GM12878 (cell line): ENCODE data around the gene FAM221B. TPM values are rescaled to one million over a fixed set of nuclear protein-coding genes. Genes with fewer than 3 reads are reported as not detected.

Experiments used
- ATAC-seq: fragments of 200-7000 bp; cut with Tn5 transposase; 3 replicates; pipeline ENCODE4 v1.9.1; 2020; ENCODE audit warnings: mild to moderate bottlenecking, moderate library complexity
- BruUV-seq: library from RNA; stranded (reverse); fragments of 400-500 nt; replicated peaks from 2 replicates; lab custom pipeline; 2021; lab: Mats Ljungman, UMichigan
- CTCF ChIA-PET: fragments of 300-600 bp; sonication (Branson Sonifier 250); formaldehyde crosslinking; extraction: SDS; loops from one replicate; lab custom pipeline; 2021; ENCODE audit warnings: inconsistent platforms; lab: Yijun Ruan, JAX
- POLR2A ChIA-PET: fragments of 350-600 bp; formaldehyde crosslinking; extraction: SDS; loops from one replicate; lab custom pipeline; 2021; ENCODE audit warnings: inconsistent platforms; lab: Charles Lee
- RAD21 ChIA-PET: fragments of 300-600 bp; sonication (Branson Sonifier 250); formaldehyde crosslinking; loops from one replicate; lab custom pipeline; 2023; ENCODE audit warnings: antibody characterized with exemption; ENCODE audit not compliant: unreplicated experiment; lab: Charles Lee
- SMC1A ChIA-PET: fragments of 300-600 bp; sonication (Branson Sonifier 250); formaldehyde crosslinking; loops from one replicate; lab custom pipeline; 2023; ENCODE audit not compliant: unreplicated experiment, uncharacterized antibody; lab: Charles Lee
- DNase-seq: peaks from one replicate; pipeline ENCODE4 v3.0.0-alpha.2; 2011; ENCODE audit warnings: low read depth, low spot score
- FAIRE-seq: peaks from 3 replicates; lab custom pipeline; 2011; peaks lifted over from hg19 to GRCh38; lab: Jason Lieb, UNC
- H2AFZ ChIP-seq: 2 replicates; pipeline ENCODE4 v1.6.0; 2011; ENCODE audit warnings: low read depth, low read length, control low read depth; ENCODE audit not compliant: control insufficient read depth
- H3K27ac ChIP-seq: 2 replicates; pipeline ENCODE4 v1.5.1; 2011; ENCODE audit warnings: control low read depth; ENCODE audit not compliant: control insufficient read depth, insufficient read depth
- H3K27me3 ChIP-seq, 2 experiments: replicated peaks in 1 of 2; 2 replicates each; pipeline versions ENCODE4 v1.6.0 to v1.6.1; 2011; ENCODE audit warnings: low read length in 1 of 2; ENCODE audit not compliant: control insufficient read depth in 2 of 2, insufficient read depth in 2 of 2
- H3K36me3 ChIP-seq, 2 experiments: 2 replicates each; pipeline ENCODE4 v1.5.1; 2011; ENCODE audit warnings: low read length in 1 of 2; ENCODE audit not compliant: control insufficient read depth in 2 of 2, insufficient read depth in 2 of 2
- H3K4me1 ChIP-seq: 2 replicates; pipeline ENCODE4 v1.6.1; 2011; ENCODE audit warnings: mild to moderate bottlenecking, low read length, moderate library complexity, mixed read lengths; ENCODE audit not compliant: control insufficient read depth, insufficient read depth
- H3K4me2 ChIP-seq: 2 replicates; pipeline ENCODE4 v1.6.0; 2011; ENCODE audit warnings: control low read depth; ENCODE audit not compliant: control insufficient read depth, insufficient read depth
- H3K4me3 ChIP-seq: fragments of 200-600 bp; sonication (generic); 2 replicates; pipeline ENCODE4 v1.5.1; 2016
- H3K79me2 ChIP-seq: 2 replicates; pipeline ENCODE4 v1.6.0; 2011; ENCODE audit warnings: low read length; ENCODE audit not compliant: control insufficient read depth, insufficient read depth
- H3K9ac ChIP-seq: 2 replicates; pipeline ENCODE4 v1.8.0; 2011; ENCODE audit warnings: low read length, control low read depth, mixed read lengths; ENCODE audit not compliant: control insufficient read depth, insufficient read depth
- H3K9me3 ChIP-seq: replicated peaks from 3 replicates; pipeline ENCODE4 v1.5.1; 2011; ENCODE audit warnings: mild to moderate bottlenecking, low read length; ENCODE audit not compliant: control insufficient read depth, insufficient read depth
- H4K20me1 ChIP-seq: 2 replicates; pipeline ENCODE4 v1.6.0; 2011; ENCODE audit not compliant: control insufficient read depth, insufficient read depth
- CBFB ChIP-seq: IDR thresholded peaks from 2 replicates; pipeline ENCODE4 v1.6.1; 2016; ENCODE audit warnings: antibody characterized with exemption, low read depth
- CREB1 ChIP-seq: IDR thresholded peaks from 2 replicates; pipeline ENCODE4 v1.6.1; 2012; ENCODE audit warnings: low read depth, mild to moderate bottlenecking, inconsistent platforms
- CTCF ChIP-seq, 3 experiments: IDR thresholded peaks in 2 of 3; conservative IDR thresholded peaks in 1 of 3; 2 replicates each; pipeline ENCODE4 v1.5.1; 2011; ENCODE audit warnings: low read depth in 3 of 3, low read length in 3 of 3, mild to moderate bottlenecking in 3 of 3, control low read depth in 2 of 3, moderate library complexity in 2 of 3, inconsistent platforms in 1 of 3, mixed read lengths in 1 of 3; ENCODE audit not compliant: control insufficient read depth in 2 of 3, insufficient read depth in 1 of 3; ENCODE audit errors: extremely low read depth in 1 of 3
- FOS ChIP-seq: IDR thresholded peaks from 3 replicates; pipeline ENCODE4 v1.6.1; 2011; ENCODE audit warnings: borderline replicate concordance; ENCODE audit not compliant: insufficient read length; ENCODE audit errors: extremely low read depth
- FOXM1 ChIP-seq: IDR thresholded peaks from 2 replicates; pipeline ENCODE4 v1.6.1; 2012; ENCODE audit warnings: low read depth, mild to moderate bottlenecking, inconsistent platforms, low read length, moderate library complexity
- JUND ChIP-seq: IDR thresholded peaks from 2 replicates; pipeline ENCODE4 v1.6.1; 2012; ENCODE audit warnings: low read depth, mild to moderate bottlenecking, low read length, improper control_type of control experiment, moderate library complexity
- PAX5 ChIP-seq: IDR thresholded peaks from 2 replicates; pipeline ENCODE4 v1.6.1; 2011; ENCODE audit warnings: low read depth, low read length, borderline replicate concordance
- PBX3 ChIP-seq: IDR thresholded peaks from 2 replicates; pipeline ENCODE4 v1.6.1; 2011; ENCODE audit warnings: mild to moderate bottlenecking, low read depth, low read length, moderate library complexity; ENCODE audit not compliant: insufficient replicate concordance
- PML ChIP-seq: IDR thresholded peaks from 2 replicates; pipeline ENCODE4 v1.6.1; 2012; ENCODE audit warnings: low read length, inconsistent platforms
- RFX5 ChIP-seq: IDR thresholded peaks from 2 replicates; pipeline ENCODE4 v1.6.1; 2011; ENCODE audit warnings: low read depth, low read length, improper control_type of control experiment
- SIN3A ChIP-seq: IDR thresholded peaks from 2 replicates; pipeline ENCODE4 v1.6.1; 2012; ENCODE audit warnings: low read depth, low read length, improper control_type of control experiment
- TAF1 ChIP-seq: IDR thresholded peaks from 2 replicates; pipeline ENCODE4 v1.6.1; 2011; ENCODE audit warnings: mild to moderate bottlenecking, low read depth, low read length, borderline replicate concordance
- TBL1XR1 ChIP-seq: IDR thresholded peaks from 2 replicates; pipeline ENCODE4 v1.6.1; 2012; ENCODE audit warnings: low read depth, low read length, improper control_type of control experiment
- WRNIP1 ChIP-seq: IDR thresholded peaks from 2 replicates; pipeline ENCODE4 v1.6.1; 2011; ENCODE audit warnings: low read depth, low read length, improper control_type of control experiment, borderline replicate concordance
- YY1 ChIP-seq: IDR thresholded peaks from 2 replicates; pipeline ENCODE4 v1.6.1; 2011; ENCODE audit warnings: low read depth, mild to moderate bottlenecking, low read length
- ZNF207 ChIP-seq: fragments of 450-650 bp; IDR thresholded peaks from 2 replicates; pipeline ENCODE4 v1.6.1; 2014; ENCODE audit warnings: antibody characterized with exemption, mild to moderate bottlenecking, borderline replicate concordance
- ZNF274 ChIP-seq: IDR thresholded peaks from one replicate; pipeline ENCODE4 v1.8.0; 2011; ENCODE audit not compliant: insufficient read length, insufficient read depth
- WGBS: methylation state at CpG from one replicate; pipeline ENCODE4 v1.1.6; 2016; ENCODE audit warnings: low lambda C conversion rate; ENCODE audit not compliant: insufficient replicate concordance, insufficient coverage; ENCODE audit errors: missing lambda C conversion rate; 5-methylcytosine and 5-hydroxymethylcytosine counted together
- in situ Hi-C: fragments of 300-500 bp; cut with MboI; formaldehyde crosslinking; loops from 9 replicates; pipeline ENCODE4 v1.14.3; 2018; ENCODE audit warnings: mixed read lengths
- intact Hi-C: fragments of 100-400 bp; cut with micrococcal nuclease; formaldehyde crosslinking; loops from one replicate; pipeline ENCODE4 v1.14.2; 2022; ENCODE audit not compliant: unreplicated experiment
- polyA plus RNA-seq, 11 experiments: library from polyadenylated mRNA; depleted of rRNA in 4 of 11; unstranded in 6 of 11; stranded (reverse) in 5 of 11; fragments of >200 nt; fragmentation: Nextera tagmentation in 4 of 11; fragmentation: Illumina TruSeq in 1 of 11; extraction: Ambion mirVana in 4 of 11; extraction: Trizol in 1 of 11; gene quantifications; 1 replicate in 1 of 11; 2 replicates in 10 of 11; pipeline versions ENCODE4 v1.2.1 to v1.2.3, GENCODE V29; 2011 to 2016; ENCODE audit warnings: inconsistent platforms in 2 of 11, missing spikeins in 2 of 11, low read depth in 1 of 11
- total RNA-seq, 4 experiments: library from RNA; depleted of rRNA in 3 of 4; stranded (reverse); fragments of >200 nt in 3 of 4; fragmentation: Illumina TruSeq in 1 of 4; extraction: Trizol in 1 of 4; gene quantifications; 2 replicates each; pipeline versions ENCODE4 v1.2.1 to v1.2.3, GENCODE V29; 2013 to 2021

Gene FAM221B
- total and polyA plus RNA-seq, 10 of the 15 experiments (the other 5 are each of a cell fraction or from before 2014, with no cell fraction given), result 0.02 to 0.12 (median 0.04) TPM; not detected in 5

GRCh38 chr9:35864695-35865255, 36.2 kb upstream of the FAM221B start:
- ATAC-seq (no peak), FAIRE-seq (no peak), DNase-seq (no peak)
- no peak overlapping the region for H3K4me2 ChIP-seq
- BruUV-seq, result no TSS peak
- H4K20me1 ChIP-seq, result no peaks in the 10 kb centered on the region
- ChIA-PET POLR2A (no interaction called here), RAD21 (interaction anchor here (1.0 kb wide), 1 partner anchor 12 kb away, joined by 3 read pairs; no protein-coding TSS in a partner anchor), CTCF (interaction anchor here (1.4 to 12.7 kb wide), 5 partner anchors 14 to 75 kb away, joined by 3 to 92 read pairs (median 5); partner anchors contain the start of genes FAM221B and TMEM8B), SMC1A (interaction anchor here (0.7 to 2.6 kb wide), 4 partner anchors 14 to 38 kb away, joined by 3 to 11 read pairs (median 4); no protein-coding TSS in a partner anchor)
- H2AFZ ChIP-seq, result no peak overlapping the region
- intact Hi-C loops, result no loop called here
- H3K4me3 ChIP-seq, result no peak overlapping the region
- H3K9me3 ChIP-seq, result no peaks in the 10 kb centered on the region
- TF ChIP-seq CREB1 (no peak), ZNF274 (no peak), SIN3A (no peak), ZNF207 (no peak), JUND (no peak), CTCF (IDR thresholded peaks at IDR 0.05 in 2 of 3, conservative IDR thresholded peaks at IDR 0.05 in 1 of 3; ENCODE audit: control insufficient read depth in 2 of 3, extremely low read depth in 1 of 3, insufficient read depth in 1 of 3, low read depth in 3 of 3, low read length in 3 of 3) (no peak), PML (no peak), YY1 (no peak), TBL1XR1 (no peak), PAX5 (no peak), PBX3 (no peak), TAF1 (no peak), FOS (no peak), RFX5 (no peak), CBFB (no peak), WRNIP1 (no peak), FOXM1 (no peak)
- H3K4me1 ChIP-seq, result no peaks in the 10 kb centered on the region
- in situ Hi-C loops, result no loop called here
- H3K79me2 ChIP-seq, result no peaks in the 10 kb centered on the region
- no peak overlapping the region for H3K27ac ChIP-seq
- H3K36me3 ChIP-seq, result no peaks in the 10 kb centered on the region
- no peaks in the 10 kb centered on the region for H3K27me3 ChIP-seq
- WGBS, result 81% methylated on average over 8 of the region's 8 CpGs
- no peak overlapping the region for H3K9ac ChIP-seq
